Panc1 (cell line): ENCODE data around the gene RBM14.

Source experiments
- POLR2AphosphoS5 ChIP-seq: IDR thresholded peaks from 2 replicates; pipeline ENCODE4 v1.6.1; 2012; ENCODE audit warnings: mild to moderate bottlenecking, low read depth, low read length, moderate library complexity
- SIN3A ChIP-seq: IDR thresholded peaks from 2 replicates; pipeline ENCODE4 v1.6.1; 2012; ENCODE audit warnings: low read depth, mild to moderate bottlenecking, low read length, moderate library complexity, borderline replicate concordance; ENCODE audit not compliant: insufficient read depth
- TCF7L2 ChIP-seq: IDR thresholded peaks from 2 replicates; pipeline ENCODE4 v1.6.1; 2011; ENCODE audit warnings: mild to moderate bottlenecking, low read depth, low read length, inconsistent platforms
- TF ChIP-seq, protein P1 (sequence below): fragments of 450-650 bp; IDR thresholded peaks from 2 replicates; pipeline ENCODE4 v1.5.1; 2017; ENCODE audit warnings: mild to moderate bottlenecking
- TF ChIP-seq, protein P2 (sequence below), 2 experiments: IDR thresholded peaks; 2 replicates each; pipeline ENCODE4 v1.6.1; 2011 to 2012; ENCODE audit warnings: low read depth in 2 of 2, control low read depth in 1 of 2, low read length in 1 of 2, mild to moderate bottlenecking in 1 of 2, moderate library complexity in 1 of 2; ENCODE audit not compliant: insufficient read depth in 1 of 2

DNA sequence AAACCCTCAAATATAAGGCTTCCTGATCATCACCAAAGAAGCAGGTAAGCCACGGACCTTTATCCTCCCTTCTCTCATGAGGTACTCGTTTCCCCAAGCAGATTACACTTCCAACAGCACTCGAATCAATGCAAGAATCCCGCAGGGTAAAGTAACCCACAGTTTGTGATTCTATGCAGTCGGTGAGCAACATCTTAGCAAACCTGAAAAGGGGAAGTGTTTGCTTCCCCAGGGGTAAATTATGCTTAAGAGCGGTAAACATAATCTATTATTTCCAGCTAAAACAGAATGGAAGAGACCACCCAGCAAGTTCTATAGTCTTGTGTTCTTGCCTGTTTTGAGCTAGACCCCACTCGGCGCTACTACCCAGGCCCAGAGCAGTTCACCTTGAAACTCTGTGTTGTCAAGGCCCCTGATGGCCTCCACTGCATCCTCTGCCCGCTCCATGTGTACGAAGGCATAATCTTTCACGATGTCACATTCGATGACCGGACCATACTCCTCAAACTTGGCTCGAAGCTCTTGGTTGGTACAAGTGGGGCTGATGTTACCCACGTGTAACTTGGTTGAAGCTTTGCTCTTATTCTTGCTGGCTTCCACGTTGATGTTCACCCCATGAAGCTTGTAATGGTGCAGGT, 60.0 kb downstream of the RBM14 start:
- TF ChIP-seq, protein P1, sequence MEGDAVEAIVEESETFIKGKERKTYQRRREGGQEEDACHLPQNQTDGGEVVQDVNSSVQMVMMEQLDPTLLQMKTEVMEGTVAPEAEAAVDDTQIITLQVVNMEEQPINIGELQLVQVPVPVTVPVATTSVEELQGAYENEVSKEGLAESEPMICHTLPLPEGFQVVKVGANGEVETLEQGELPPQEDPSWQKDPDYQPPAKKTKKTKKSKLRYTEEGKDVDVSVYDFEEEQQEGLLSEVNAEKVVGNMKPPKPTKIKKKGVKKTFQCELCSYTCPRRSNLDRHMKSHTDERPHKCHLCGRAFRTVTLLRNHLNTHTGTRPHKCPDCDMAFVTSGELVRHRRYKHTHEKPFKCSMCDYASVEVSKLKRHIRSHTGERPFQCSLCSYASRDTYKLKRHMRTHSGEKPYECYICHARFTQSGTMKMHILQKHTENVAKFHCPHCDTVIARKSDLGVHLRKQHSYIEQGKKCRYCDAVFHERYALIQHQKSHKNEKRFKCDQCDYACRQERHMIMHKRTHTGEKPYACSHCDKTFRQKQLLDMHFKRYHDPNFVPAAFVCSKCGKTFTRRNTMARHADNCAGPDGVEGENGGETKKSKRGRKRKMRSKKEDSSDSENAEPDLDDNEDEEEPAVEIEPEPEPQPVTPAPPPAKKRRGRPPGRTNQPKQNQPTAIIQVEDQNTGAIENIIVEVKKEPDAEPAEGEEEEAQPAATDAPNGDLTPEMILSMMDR = no peak
- TF ChIP-seq POLR2AphosphoS5 (no peak), TCF7L2 (no peak), SIN3A (no peak)
- TF ChIP-seq, protein P2, sequence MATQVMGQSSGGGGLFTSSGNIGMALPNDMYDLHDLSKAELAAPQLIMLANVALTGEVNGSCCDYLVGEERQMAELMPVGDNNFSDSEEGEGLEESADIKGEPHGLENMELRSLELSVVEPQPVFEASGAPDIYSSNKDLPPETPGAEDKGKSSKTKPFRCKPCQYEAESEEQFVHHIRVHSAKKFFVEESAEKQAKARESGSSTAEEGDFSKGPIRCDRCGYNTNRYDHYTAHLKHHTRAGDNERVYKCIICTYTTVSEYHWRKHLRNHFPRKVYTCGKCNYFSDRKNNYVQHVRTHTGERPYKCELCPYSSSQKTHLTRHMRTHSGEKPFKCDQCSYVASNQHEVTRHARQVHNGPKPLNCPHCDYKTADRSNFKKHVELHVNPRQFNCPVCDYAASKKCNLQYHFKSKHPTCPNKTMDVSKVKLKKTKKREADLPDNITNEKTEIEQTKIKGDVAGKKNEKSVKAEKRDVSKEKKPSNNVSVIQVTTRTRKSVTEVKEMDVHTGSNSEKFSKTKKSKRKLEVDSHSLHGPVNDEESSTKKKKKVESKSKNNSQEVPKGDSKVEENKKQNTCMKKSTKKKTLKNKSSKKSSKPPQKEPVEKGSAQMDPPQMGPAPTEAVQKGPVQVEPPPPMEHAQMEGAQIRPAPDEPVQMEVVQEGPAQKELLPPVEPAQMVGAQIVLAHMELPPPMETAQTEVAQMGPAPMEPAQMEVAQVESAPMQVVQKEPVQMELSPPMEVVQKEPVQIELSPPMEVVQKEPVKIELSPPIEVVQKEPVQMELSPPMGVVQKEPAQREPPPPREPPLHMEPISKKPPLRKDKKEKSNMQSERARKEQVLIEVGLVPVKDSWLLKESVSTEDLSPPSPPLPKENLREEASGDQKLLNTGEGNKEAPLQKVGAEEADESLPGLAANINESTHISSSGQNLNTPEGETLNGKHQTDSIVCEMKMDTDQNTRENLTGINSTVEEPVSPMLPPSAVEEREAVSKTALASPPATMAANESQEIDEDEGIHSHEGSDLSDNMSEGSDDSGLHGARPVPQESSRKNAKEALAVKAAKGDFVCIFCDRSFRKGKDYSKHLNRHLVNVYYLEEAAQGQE (IDR thresholded peaks at IDR 0.05; ENCODE audit: insufficient read depth in 1 of 2, low read depth in 2 of 2, low read length in 1 of 2) = no peak
